ENCODE measurements around the gene PCSK4. TPM values are rescaled to one million over a fixed set of nuclear protein-coding genes. Genes with fewer than 3 reads are reported as not detected.

PCSK4 gene
- total RNA-seq, 1 experiment from 2014 or later: 9.1 TPM

DNA sequence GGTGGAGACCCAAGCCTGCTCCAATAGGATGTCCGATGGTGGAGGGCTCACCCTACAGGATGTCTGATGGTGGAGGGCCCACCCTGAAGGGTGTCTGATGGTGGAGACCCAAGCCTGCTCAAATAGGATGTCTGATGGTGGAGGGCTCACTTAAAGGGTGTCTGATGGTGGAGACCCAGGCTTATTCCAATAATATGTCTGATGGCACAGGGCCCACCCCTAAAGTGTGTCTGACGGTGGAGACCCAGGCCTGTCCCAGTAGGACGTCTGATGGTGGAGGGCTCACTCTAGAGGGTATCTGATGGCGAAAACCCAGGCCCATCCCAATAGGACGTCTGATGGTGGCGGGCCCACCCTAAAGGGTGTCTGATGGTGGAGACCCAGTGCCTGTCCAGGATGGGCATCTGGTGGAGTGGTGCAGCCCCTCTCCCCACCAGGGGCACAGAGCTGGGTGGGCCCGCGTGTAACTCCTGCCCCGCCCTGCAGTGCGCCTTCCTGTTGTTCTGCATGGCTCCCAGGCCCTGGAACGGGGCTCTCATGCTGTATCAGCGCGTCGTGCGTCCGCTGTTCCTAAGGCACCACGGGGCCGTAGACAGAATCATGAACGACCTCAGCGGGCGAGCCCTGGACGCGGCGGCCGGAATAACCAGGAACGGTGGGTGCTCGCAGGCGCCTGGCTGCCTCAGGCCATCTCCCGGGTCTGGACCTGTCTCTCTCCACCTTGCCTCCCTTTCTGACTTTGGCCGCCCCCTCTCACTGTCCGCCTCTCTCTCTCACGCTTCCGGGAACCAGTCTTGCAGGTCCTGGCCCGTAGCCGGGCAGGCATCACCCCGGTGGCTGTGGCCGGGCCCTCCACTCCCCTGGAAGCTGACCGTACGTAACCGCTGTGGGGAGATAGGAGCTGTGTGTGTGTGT is 5.9 kb upstream of the PCSK4 start:
- H3K79me1 ChIP-seq (ENCODE audit: insufficient read depth, low read depth, low read length, poor library complexity, severe bottlenecking): no peaks in the 10 kb centered on the region
- H2AK5ac ChIP-seq (ENCODE audit: insufficient read length, low read length): no peak overlapping the region
- no peak overlapping the region for H3K23ac ChIP-seq (ENCODE audit: insufficient read length, low read depth, low read length)
- H3K4me3 Mint-ChIP-seq: no peak overlapping the region
- H3K56ac ChIP-seq (ENCODE audit: insufficient read length, low read depth, low read length): no peak overlapping the region
- H2BK15ac ChIP-seq (ENCODE audit: low read depth, low read length): no peak overlapping the region
- H3K4me2 ChIP-seq (ENCODE audit: insufficient read depth, insufficient read length, low read length): no peak overlapping the region
- no peak overlapping the region for H4K8ac ChIP-seq (replicated peaks; ENCODE audit: insufficient read length, low read depth, low read length)
- WGBS (ENCODE audit: extremely low coverage, insufficient read length, low lambda C conversion rate): no CpG with 5 or more reads among the region's 40 CpGs
- H3T11ph ChIP-seq (ENCODE audit: low read length): no peak overlapping the region
- no peaks in the 10 kb centered on the region for H4K20me1 ChIP-seq (ENCODE audit: control insufficient read depth, insufficient read depth, insufficient read length)
- no peaks in the 10 kb centered on the region for H3K4me1 ChIP-seq (ENCODE audit: insufficient read depth, low read length)
- no peak overlapping the region for H2BK20ac ChIP-seq (ENCODE audit: low read depth, low read length, poor library complexity, severe bottlenecking)
- no peak overlapping the region for H3K18ac ChIP-seq (ENCODE audit: insufficient read length, low read depth, low read length)
- H3K79me2 ChIP-seq (ENCODE audit: insufficient read depth, low read length): no peaks in the 10 kb centered on the region
- H3K14ac ChIP-seq (ENCODE audit: insufficient read depth, low read length): no peak overlapping the region
- DNase-seq: no peak
- H3K9me3 Mint-ChIP-seq: peaks cover 5 to 13% of the 10 kb centered on the region in 2 experiments
- H3K27ac Mint-ChIP-seq: no peak overlapping the region
- TF ChIP-seq, protein P1, sequence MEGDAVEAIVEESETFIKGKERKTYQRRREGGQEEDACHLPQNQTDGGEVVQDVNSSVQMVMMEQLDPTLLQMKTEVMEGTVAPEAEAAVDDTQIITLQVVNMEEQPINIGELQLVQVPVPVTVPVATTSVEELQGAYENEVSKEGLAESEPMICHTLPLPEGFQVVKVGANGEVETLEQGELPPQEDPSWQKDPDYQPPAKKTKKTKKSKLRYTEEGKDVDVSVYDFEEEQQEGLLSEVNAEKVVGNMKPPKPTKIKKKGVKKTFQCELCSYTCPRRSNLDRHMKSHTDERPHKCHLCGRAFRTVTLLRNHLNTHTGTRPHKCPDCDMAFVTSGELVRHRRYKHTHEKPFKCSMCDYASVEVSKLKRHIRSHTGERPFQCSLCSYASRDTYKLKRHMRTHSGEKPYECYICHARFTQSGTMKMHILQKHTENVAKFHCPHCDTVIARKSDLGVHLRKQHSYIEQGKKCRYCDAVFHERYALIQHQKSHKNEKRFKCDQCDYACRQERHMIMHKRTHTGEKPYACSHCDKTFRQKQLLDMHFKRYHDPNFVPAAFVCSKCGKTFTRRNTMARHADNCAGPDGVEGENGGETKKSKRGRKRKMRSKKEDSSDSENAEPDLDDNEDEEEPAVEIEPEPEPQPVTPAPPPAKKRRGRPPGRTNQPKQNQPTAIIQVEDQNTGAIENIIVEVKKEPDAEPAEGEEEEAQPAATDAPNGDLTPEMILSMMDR (conservative IDR thresholded peaks at IDR 0.05): no peak
- no peak overlapping the region for H4K91ac ChIP-seq (ENCODE audit: insufficient read length, low read depth, low read length)
- H2BK5ac ChIP-seq (ENCODE audit: insufficient read length, low read length): no peak overlapping the region
- H3K9me3 ChIP-seq (ENCODE audit: control insufficient read depth, low read depth, low read length): no peaks in the 10 kb centered on the region
- H2BK12ac ChIP-seq (ENCODE audit: insufficient read length, low read depth, low read length): no peak overlapping the region
- no peaks in the 10 kb centered on the region; a peak in 1 of 7 replicates for H3K36me3 Mint-ChIP-seq (ENCODE audit: insufficient read depth in 1 of 3, low read depth in 3 of 3)
- no peak overlapping the region for H2BK120ac ChIP-seq (ENCODE audit: low read depth, low read length, poor library complexity, severe bottlenecking)
- H3K27ac ChIP-seq (ENCODE audit: insufficient read length, low read depth, low read length): no peak overlapping the region
- H3K4ac ChIP-seq (ENCODE audit: low read depth, low read length): no peak overlapping the region
- H4K5ac ChIP-seq (ENCODE audit: insufficient read length, low read depth, low read length): no peak overlapping the region
- H3K27me3 Mint-ChIP-seq (ENCODE audit: low read depth): peaks cover 67% of the 10 kb centered on the region
- H3K23me2 ChIP-seq (ENCODE audit: insufficient read length, low read depth, low read length, poor library complexity, severe bottlenecking): peaks cover 8% of the 10 kb centered on the region
- H3K9ac ChIP-seq (ENCODE audit: extremely low read depth, insufficient read length, low read length): no peak overlapping the region
- H3K27me3 ChIP-seq (ENCODE audit: insufficient read depth, low read length): peaks cover 3% of the 10 kb centered on the region; the same call in 1 of the 2 replicates
- H3K4me1 Mint-ChIP-seq: peaks cover 4 to 15% of the 10 kb centered on the region in 2 experiments
- H2AFZ ChIP-seq (ENCODE audit: low read length): no peak overlapping the region
